ES-I3 (cell line): ENCODE data around the gene UFM1.
"Not testable (repeated sequence)": the region's sequence is repeated elsewhere in the genome, so short reads cannot be mapped to it uniquely, and the experiment has no call there.

Experiments used
- H3K36me3 ChIP-seq: 2 replicates; pipeline ENCODE4 v1.6.1; 2013; ENCODE audit warnings: mild to moderate bottlenecking, low read length, control low read depth, moderate library complexity; ENCODE audit not compliant: insufficient read depth
- H3K4me1 ChIP-seq: 2 replicates; pipeline ENCODE4 v1.6.1; 2013; ENCODE audit warnings: mild to moderate bottlenecking, control low read depth, low read length; ENCODE audit not compliant: insufficient read depth
- H3K9ac ChIP-seq: 2 replicates; pipeline ENCODE4 v1.6.1; 2013; ENCODE audit warnings: low read depth, mild to moderate bottlenecking, low read length, moderate library complexity
- H3K9me3 ChIP-seq: 2 replicates; pipeline ENCODE4 v1.6.1; 2013; ENCODE audit warnings: mild to moderate bottlenecking, low read length, moderate library complexity; ENCODE audit not compliant: control insufficient read depth, insufficient read depth

The UFM1 gene

DNA sequence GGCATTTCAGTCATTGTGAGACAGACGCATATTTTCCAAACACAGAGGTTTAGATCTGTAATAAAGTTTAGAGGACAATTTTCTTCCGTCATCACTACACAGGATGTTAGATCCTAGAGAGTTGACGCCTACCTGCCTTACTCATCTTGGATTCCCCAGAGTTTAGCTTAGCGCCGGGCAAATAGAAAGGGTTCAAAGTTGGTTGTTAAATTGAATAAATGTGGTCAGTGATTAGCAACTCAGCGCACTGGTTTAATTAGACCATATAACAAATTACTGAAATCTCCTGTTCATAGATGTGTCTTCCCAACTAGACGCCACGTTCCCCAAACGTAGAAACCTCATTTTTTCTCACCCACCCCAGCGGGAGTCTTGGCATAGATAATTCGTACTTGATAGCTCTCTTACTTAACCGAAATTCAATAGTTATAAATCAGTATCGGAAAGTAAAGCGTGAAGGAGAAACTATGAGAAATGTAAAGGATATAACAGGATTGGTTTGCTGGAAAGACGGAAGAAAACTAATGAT lies 726 bp upstream of the UFM1 start:
- Histone ChIP-seq H3K36me3 (0 out of 2 replicates have a peak, but pooled peaks cover 3% of the 10 kb centered on the region), H3K9ac (peak overlapping the region; percentile 65), H3K4me1 (peaks cover 22% of the 10 kb centered on the region; the same call in 1 of the 2 replicates), H3K9me3 (no peaks in the 10 kb centered on the region)

DNA sequence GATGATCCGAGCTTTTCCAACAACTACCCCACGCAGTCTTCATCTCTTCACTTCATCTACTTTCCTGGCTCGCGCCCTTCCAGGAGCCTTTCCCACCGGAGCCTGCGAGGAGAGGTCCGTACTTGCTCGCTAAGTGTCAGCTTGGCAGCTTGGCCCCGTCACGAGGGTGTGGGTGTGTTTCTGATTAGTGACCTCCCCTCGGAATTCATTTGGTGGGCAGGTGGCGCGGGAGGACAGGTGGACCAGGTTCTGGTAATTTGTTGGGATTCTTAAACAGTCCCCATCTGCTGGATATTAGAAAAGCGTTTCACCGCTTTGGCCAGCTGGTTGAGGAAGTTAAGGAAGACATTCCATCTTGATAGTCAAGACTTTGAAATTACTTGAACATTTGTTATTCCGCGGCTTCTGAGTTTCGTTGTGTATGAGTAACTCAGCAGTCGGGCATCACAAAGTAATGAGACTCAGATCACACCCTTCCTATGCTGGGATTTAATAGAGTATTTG lies 515 bp downstream of the UFM1 start:
- peaks cover 22% of the 10 kb centered on the region; the same call in 1 of the 2 replicates for H3K4me1 ChIP-seq
- H3K9me3 ChIP-seq, result no peaks in the 10 kb centered on the region
- H3K36me3 ChIP-seq, result 0 out of 2 replicates have a peak, but pooled peaks cover 3% of the 10 kb centered on the region
- peak overlapping the region; percentile 90 for H3K9ac ChIP-seq

DNA sequence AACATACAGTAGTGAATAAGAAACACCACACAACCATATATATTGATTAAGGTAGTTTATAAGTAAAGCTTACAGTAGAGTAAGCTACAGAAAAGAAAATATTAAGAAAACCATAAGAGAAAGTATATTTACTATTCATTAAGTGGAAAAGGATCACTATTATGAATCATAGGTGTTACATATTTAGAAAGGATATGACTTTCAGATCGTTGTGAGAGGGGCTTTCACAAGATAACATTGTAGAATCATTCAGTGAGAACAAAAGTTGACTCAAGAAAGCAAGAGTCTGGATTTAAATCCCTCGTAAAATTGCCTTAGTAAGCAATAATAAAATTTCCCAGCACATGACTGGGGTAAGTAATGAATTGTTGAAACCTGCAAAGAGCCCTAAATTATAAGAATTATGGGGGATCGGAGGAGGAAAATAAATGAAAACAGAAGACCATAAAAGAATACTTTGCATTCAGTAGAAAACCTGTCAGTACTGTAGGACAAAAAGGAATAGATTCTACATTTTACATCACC lies 6.0 kb downstream of the UFM1 start:
- no peak overlapping the region for H3K9ac ChIP-seq
- no peaks in the 10 kb centered on the region for H3K4me1 ChIP-seq
- H3K9me3 ChIP-seq, result no peaks in the 10 kb centered on the region
- 0 out of 2 replicates have a peak, but pooled peaks cover 3% of the 10 kb centered on the region for H3K36me3 ChIP-seq

DNA sequence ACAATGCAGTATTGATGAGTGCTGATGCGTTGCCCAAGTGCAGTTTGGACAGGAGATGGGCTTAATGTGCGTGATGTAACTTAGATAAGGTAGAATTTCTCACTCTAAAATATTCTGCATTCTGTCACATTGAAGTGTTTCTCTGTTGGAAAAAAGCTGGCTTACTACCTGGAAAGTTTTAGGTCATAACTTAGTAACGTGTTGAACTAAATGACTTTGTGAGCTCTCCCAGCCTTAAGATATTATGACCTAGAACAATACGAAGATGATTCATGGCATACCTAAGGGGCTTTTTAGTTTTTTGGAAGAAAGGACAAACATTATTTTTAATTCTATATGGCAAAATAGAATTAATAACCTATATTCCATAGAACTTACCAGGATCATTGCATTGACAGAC lies 9.0 kb downstream of the UFM1 start:
- no peaks in the 10 kb centered on the region; the same call in 1 of the 2 replicates for H3K36me3 ChIP-seq
- H3K9ac ChIP-seq, result no peak overlapping the region

DNA sequence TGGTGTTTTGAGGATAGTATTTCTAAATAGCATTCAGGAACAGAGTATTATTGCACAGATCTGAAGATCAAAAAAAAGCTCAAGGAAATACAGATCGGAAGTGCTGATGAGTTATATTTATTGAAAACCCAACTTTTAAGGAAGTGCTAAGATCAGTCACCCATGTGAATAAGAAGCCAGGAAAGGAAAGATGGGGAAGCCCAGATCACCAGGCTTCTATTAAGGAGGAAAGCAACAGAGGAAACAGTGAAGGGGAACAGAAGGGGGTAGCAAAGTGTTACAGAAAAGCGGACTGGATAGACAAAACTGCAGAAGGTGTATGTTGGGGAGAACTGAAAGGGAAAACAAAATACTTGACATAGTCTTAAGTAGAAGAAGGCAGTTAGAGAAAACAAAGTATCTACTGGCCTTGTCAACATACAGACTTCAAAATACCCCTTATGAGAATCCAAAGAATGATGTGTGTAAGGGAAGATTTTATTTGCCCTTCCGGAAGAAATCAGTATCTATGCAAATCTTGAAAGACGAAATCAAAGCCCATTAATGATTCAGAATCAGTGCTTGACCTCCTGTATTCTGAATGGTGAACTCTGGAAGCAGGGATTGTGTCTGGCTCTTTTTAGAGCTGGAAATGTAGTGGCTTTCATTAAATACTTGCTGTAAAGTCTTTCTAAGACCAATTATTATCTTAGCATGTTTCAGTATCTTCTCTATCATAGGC lies 12.1 kb downstream of the UFM1 start:
- Histone ChIP-seq H3K9ac (no peak overlapping the region), H3K4me1 (no peaks in the 10 kb centered on the region), H3K36me3 (no peaks in the 10 kb centered on the region; the same call in 1 of the 2 replicates), H3K9me3 (no peaks in the 10 kb centered on the region)

More for the DNA sequence above, 9.0 kb downstream of the UFM1 start:
- Histone ChIP-seq H3K9me3 (no peaks in the 10 kb centered on the region), H3K4me1 (no peaks in the 10 kb centered on the region)

DNA sequence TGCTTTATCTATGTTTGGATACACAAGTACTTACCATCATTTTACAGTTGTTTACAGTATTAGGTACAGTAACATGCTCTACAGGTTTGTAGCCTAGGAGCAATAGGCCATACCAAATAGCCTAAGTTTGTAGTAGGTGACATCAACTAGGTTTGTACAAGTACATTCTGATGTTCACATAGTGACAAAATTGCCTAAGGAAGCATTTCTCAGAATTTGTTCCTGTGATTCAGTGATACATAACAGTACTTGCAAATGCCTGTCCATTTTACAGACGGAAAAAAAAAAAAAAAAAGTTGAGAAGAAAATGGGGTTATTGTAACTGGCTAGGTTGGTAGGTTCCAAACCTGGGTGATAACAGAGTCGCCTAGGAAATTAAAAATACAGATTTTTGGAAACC lies 13.6 kb downstream of the UFM1 start:
- Histone ChIP-seq H3K36me3 (no peaks in the 10 kb centered on the region; the same call in 1 of the 2 replicates), H3K9me3 (no peaks in the 10 kb centered on the region), H3K4me1 (no peaks in the 10 kb centered on the region), H3K9ac (no peak overlapping the region)

DNA sequence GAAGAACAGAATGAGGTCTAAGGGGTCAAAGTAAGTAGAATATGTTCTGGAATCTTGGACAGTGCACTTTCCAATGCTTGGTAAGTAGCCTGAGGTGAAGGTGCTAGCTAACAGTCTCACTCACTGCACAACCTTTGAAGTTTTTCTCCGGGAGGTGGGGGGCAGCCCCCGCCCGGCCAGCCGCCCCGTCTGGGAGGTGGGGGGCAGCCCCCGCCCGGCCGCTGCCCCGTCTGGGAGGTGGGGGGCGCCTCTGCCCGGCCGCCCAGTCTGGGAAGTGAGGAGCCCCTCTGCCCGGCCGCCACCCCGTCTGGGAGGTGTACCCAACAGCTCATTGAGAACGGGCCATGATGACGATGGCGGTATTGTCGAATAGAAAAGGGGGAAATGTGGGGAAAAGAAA lies 14.1 kb downstream of the UFM1 start:
- not testable (repeated sequence) for H3K9ac ChIP-seq, H3K36me3 ChIP-seq, H3K9me3 ChIP-seq, H3K4me1 ChIP-seq

DNA sequence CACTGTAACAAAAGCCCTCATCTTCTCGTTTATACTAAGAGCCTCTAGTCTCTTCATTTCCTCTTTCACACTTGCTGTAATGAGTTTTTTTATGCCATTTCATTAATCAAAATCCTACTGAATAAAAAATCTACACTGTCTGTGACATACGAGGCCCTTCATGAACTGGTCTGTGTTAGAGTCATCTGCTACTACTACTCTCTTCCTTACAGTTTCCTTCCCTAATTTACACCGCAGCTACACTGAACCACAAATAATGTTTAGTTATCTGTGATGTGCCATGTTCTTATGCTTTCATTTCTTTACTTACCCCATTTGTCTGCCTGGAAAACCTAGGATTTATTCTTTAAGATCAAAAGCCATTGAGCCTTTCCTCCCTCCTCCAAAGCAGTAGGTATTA lies 16.0 kb downstream of the UFM1 start:
- H3K4me1 ChIP-seq, result no peaks in the 10 kb centered on the region
- H3K9ac ChIP-seq, result no peak overlapping the region
- H3K9me3 ChIP-seq, result no peaks in the 10 kb centered on the region
- no peaks in the 10 kb centered on the region; the same call in 1 of the 2 replicates for H3K36me3 ChIP-seq

DNA sequence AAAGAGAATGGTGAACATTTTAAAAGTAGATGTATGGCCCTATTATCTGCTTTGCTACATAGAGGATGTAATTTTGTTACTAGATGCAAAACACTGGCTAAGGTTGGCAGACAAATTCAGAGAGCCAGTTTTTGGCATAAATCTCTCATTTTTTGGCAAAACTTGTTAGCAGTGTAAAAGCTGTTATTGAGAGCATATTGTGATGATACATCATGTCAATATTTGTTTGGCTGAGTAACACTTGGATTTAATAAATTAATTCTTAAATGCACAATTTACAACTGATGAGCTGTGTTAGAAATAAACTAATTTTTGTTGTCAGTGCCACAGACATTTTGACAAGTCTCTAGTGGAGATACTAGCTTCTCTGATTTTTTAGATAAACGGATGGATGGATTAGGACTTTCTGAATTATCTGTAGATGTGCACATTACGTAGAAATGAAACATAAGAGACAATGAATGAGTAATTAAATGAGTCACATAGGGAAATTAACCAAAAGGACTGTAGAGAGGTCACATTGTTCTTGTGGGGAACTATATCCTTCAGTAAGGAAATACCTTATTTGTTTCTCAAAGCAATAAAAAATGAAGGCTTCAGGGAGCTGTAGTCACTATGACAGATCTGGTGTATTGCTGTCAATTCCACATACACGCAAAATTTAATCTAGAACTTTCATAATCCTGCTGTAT lies 17.4 kb downstream of the UFM1 start:
- no peaks in the 10 kb centered on the region for H3K9me3 ChIP-seq
- no peak overlapping the region for H3K9ac ChIP-seq
- H3K36me3 ChIP-seq, result no peaks in the 10 kb centered on the region
- H3K4me1 ChIP-seq, result no peaks in the 10 kb centered on the region

DNA sequence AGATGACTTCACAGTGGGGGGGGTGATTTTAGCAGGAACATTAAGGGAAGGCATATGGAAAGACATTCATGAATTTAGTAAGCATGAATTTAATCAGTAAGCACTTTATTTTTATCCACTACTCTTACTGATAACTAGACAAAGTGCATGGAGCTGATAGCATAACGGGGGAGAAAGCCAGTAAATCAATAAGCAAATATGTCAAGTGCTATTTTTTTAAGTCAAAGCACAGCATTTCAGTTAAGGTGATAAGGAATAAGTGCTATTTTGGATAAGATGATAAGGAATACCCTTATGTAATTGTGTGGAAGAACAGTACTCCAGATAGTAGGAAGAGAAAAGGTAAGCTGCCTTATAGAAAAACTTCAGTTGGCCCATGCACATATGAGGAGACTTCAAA lies 19.4 kb downstream of the UFM1 start:
- no peaks in the 10 kb centered on the region for H3K36me3 ChIP-seq
- H3K9ac ChIP-seq, result no peak overlapping the region
- no peaks in the 10 kb centered on the region for H3K9me3 ChIP-seq
- H3K4me1 ChIP-seq, result no peaks in the 10 kb centered on the region

DNA sequence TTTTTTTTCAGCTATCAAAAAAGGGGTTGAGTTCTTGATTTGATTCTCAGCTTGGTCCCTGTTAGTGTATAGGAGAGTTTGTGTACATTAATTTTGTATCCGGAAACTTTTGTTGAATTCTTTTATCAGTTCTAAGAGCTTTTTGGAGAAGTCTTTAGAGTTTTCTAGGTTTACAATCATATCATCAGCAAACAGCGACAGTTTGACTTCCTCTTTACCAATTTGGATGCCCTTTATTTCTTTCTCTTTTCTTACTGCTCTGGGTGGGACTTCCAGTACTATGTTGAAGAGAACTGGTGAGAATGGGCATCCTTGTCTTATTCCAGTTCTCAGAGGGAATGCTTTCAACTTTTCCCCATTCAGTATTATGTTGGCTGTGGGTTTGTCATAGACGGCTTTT lies 20.4 kb downstream of the UFM1 start:
- H3K9me3 ChIP-seq, H3K4me1 ChIP-seq: not testable (repeated sequence)

DNA sequence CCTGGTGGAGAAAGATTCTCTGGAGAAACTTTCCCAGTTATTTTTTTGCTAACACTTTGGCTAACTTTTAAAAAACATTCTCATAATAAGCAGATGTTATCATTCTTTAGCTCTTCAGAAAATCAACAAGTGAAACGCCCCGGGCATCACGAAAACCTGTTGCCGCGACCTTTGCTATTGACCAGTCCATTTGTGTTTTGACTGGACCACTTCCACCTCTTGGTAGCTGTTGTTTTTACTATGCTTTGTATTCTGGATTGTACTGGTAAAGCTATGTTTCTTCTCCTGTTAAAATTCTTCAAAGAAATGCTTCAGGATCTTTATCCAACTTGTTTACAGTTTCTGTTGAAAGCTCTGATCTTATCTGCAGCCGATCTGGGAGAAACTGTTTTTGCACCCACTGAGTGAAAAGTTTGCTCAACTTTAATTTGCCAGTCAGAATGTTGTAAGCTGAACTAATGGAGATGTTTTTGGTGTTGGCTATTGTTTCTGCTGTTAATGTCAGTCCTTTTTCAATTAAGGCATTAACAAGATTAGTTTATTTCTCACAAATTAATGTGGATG lies 23.3 kb downstream of the UFM1 start:
- Histone ChIP-seq H3K9ac (no peak overlapping the region), H3K36me3 (no peaks in the 10 kb centered on the region), H3K9me3 (no peaks in the 10 kb centered on the region), H3K4me1 (no peaks in the 10 kb centered on the region)

More for the DNA sequence above, 20.4 kb downstream of the UFM1 start:
- not testable (repeated sequence) for H3K36me3 ChIP-seq, H3K9ac ChIP-seq

DNA sequence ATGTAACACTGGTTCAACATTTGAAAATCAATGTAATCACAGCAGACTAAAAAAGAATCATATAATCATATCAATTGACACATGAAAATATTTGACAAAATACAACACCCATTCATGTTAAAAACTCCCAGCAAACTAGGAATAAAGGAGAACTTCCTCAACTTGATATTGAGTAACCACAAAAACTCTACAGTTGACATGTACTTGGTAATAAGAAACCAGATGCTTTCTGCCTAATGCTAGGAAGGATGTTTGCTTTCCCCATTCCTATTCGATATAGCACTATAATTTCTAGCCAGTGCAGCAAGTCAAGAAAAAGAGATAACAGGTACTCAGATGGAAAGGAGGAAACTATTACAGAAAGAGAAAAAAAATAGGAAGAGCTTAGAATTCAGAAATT lies 26.9 kb downstream of the UFM1 start:
- H3K36me3 ChIP-seq, result no peaks in the 10 kb centered on the region
- no peaks in the 10 kb centered on the region for H3K9me3 ChIP-seq
- H3K9ac ChIP-seq, result no peak overlapping the region
- no peaks in the 10 kb centered on the region for H3K4me1 ChIP-seq

DNA sequence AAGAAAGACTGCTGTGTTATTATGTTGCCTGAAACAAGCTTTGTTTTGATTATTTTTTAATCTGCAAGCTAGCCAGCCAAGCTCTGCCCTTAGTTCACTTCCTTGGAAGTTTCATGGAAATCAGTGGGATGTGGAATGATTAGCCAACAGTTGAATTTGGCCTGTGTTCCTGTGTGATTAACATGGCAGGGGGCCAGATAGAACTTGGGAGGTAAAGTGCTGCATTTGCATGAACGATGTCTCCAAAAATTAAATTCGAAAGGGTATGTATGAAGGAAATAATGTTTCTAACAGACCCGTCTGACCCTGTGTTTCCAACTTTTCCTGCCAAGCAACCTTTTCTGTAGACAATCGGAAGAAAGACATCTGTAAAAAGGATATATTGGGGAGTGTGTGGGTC lies 32.2 kb downstream of the UFM1 start:
- H3K4me1 ChIP-seq, result no peaks in the 10 kb centered on the region; the same call in 1 of the 2 replicates
- H3K36me3 ChIP-seq, result no peaks in the 10 kb centered on the region
- no peak overlapping the region for H3K9ac ChIP-seq
- no peaks in the 10 kb centered on the region for H3K9me3 ChIP-seq
